Measurements from ENCODE around the gene GPR42. TPM values are rescaled to one million over a fixed set of nuclear protein-coding genes. Genes with fewer than 3 reads are reported as not detected.

Gene GPR42
- total and polyA plus RNA-seq, 2 of the 4 experiments (the other 2 are of a cell fraction): not detected

DNA sequence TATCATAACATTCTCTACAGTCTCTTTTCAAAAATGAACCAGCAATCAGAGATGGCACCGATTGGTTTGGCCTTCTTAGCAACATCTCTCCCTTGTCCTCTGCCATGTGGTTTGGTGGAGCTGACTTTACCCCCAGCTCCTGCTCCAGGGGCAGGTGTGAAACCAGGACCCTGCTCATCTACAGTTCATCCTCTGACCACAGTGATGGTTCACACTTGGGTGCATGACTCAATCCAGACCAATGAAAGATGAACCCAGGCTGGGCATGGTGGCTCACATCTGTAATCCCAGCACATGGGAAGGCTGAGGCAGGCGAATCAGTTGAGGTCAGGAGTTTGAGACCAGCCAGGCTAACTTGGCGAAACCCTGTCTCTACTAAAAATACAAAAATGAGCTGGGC, 43.6 kb downstream of the GPR42 start:
- Histone ChIP-seq H3K4me1 (ENCODE audit: control insufficient read depth, insufficient read depth, low read length) (no peaks in the 10 kb centered on the region), H3K9me1 (ENCODE audit: insufficient read depth, low read length) (no peaks in the 10 kb centered on the region), H2AK9ac (replicated peaks; ENCODE audit: low read depth, low read length, poor library complexity) (no peak overlapping the region), H3K4ac (ENCODE audit: low read depth, low read length) (no peak overlapping the region), H3K27me3 (ENCODE audit: control insufficient read depth, insufficient read depth, low read length) (peaks cover 6% of the 10 kb centered on the region; the same call in 1 of the 2 replicates), H4K5ac (ENCODE audit: low read depth, low read length) (no peak overlapping the region), H4K8ac (ENCODE audit: low read depth in 2 of 2, low read length in 2 of 2) (no peak overlapping the region), H2BK120ac (ENCODE audit: low read depth, low read length) (no peak overlapping the region), H2BK20ac (ENCODE audit: low read depth, low read length) (no peak overlapping the region), H2AFZ (replicated peaks; ENCODE audit: low read length, poor library complexity) (no peak overlapping the region), H3K9me3 (ENCODE audit: control insufficient read depth, insufficient read depth, low read length) (no peaks in the 10 kb centered on the region), H4K91ac (ENCODE audit: insufficient read depth, low read depth, low read length) (no peak overlapping the region), H3K79me1 (ENCODE audit: low read depth in 1 of 2, low read length in 2 of 2) (no peaks in the 10 kb centered on the region), H3K4me3 (ENCODE audit: insufficient read depth, low read depth, low read length) (no peak overlapping the region), H4K20me1 (ENCODE audit: insufficient read depth, low read length) (no peaks in the 10 kb centered on the region), H2BK5ac (ENCODE audit: low read depth, low read length, poor library complexity, severe bottlenecking) (no peak overlapping the region), H3K14ac (replicated peaks; ENCODE audit: low read depth, low read length) (no peak overlapping the region), H3K23ac (ENCODE audit: low read depth, low read length) (no peak overlapping the region), H3K9ac (ENCODE audit: low read depth, low read length) (no peak overlapping the region), H3K4me2 (ENCODE audit: low read depth, low read length) (no peak overlapping the region), H3K18ac (ENCODE audit: low read depth, low read length) (no peak overlapping the region), H2AK5ac (ENCODE audit: low read depth, low read length) (no peak overlapping the region), H3K36me3 (ENCODE audit: control insufficient read depth, insufficient read depth, low read length) (no peaks in the 10 kb centered on the region), H3K56ac (ENCODE audit: extremely low read depth, insufficient read depth, low read length) (no peak overlapping the region), H2BK15ac (ENCODE audit: low read depth, low read length) (no peak overlapping the region), H3K27ac (ENCODE audit: insufficient read depth, low read length) (no peak overlapping the region)
- ATAC-seq (ENCODE audit: low read depth) (no peak), DNase-seq (no peak)
- intact Hi-C loops (cut with micrococcal nuclease) (no loop called here), in situ Hi-C loops (cut with MboI; ENCODE audit: low sequenced_read_pairs) (no loop called here), dilution Hi-C loops (cut with HindIII; ENCODE audit: low sequenced_read_pairs, unreplicated experiment) (no loop called here)
- BruUV-seq (replicated peaks): no TSS peak
- POLR2A ChIA-PET (ENCODE audit: unreplicated experiment): no interaction called here
- CTCF ChIA-PET: no interaction called here
- TF ChIP-seq BHLHE40 (IDR thresholded peaks at IDR 0.05; ENCODE audit: low read depth, low read length): no peak
- WGBS, 2 experiments (ENCODE audit: extremely low coverage in 2 of 2, insufficient read length in 1 of 2): no CpG with 5 or more reads among the region's 3 CpGs
